Calu3 (cell line): ENCODE measurements around the gene FSTL1. TPM values are rescaled to one million over a fixed set of nuclear protein-coding genes. Genes with fewer than 3 reads are reported as not detected.
"Not testable (repeated sequence)": the region's sequence is repeated elsewhere in the genome, so short reads cannot be mapped to it uniquely, and the experiment has no call there.

Source experiments
- BruUV-seq: library from RNA; stranded (reverse); fragments of 400-500 nt; replicated peaks from 2 replicates; lab custom pipeline; 2021; lab: Mats Ljungman, UMichigan
- CTCF ChIA-PET: fragments of 300-600 bp; sonication (Branson Sonifier 250); formaldehyde crosslinking; loops from one replicate; lab custom pipeline; 2022; ENCODE audit warnings: antibody characterized with exemption; lab: Charles Lee
- DNase-seq: peaks from one replicate; pipeline ENCODE4 v3.0.0; 2022
- H3K27ac Mint-ChIP-seq: one replicate; pipeline ENCODE4 v1.8.0; 2022; ENCODE audit warnings: mixed read lengths; ENCODE audit not compliant: unreplicated experiment
- H3K27me3 Mint-ChIP-seq: one replicate; pipeline ENCODE4 v1.8.0; 2022; ENCODE audit warnings: mixed read lengths; ENCODE audit not compliant: unreplicated experiment
- H3K36me3 Mint-ChIP-seq: one replicate; pipeline ENCODE4 v1.8.0; 2022; ENCODE audit warnings: mild to moderate bottlenecking, moderate library complexity, mixed read lengths; ENCODE audit not compliant: insufficient read depth, unreplicated experiment
- H3K4me1 Mint-ChIP-seq: one replicate; pipeline ENCODE4 v1.8.0; 2022; ENCODE audit warnings: mild to moderate bottlenecking, low read depth, mixed read lengths; ENCODE audit not compliant: unreplicated experiment
- H3K4me3 Mint-ChIP-seq: one replicate; pipeline ENCODE4 v1.8.0; 2022; ENCODE audit warnings: mild to moderate bottlenecking, low read depth, moderate library complexity, mixed read lengths; ENCODE audit not compliant: unreplicated experiment
- H3K9me3 Mint-ChIP-seq: one replicate; pipeline ENCODE4 v1.8.0; 2022; ENCODE audit warnings: low read depth, mixed read lengths; ENCODE audit not compliant: unreplicated experiment
- intact Hi-C: fragments of 100-400 bp; cut with micrococcal nuclease; formaldehyde crosslinking; loops from one replicate; pipeline ENCODE4 v1.10.0; 2022; ENCODE audit not compliant: unreplicated experiment
- total RNA-seq: library from RNA; stranded (reverse); gene quantifications from 2 replicates; pipeline ENCODE4 v1.2.3, GENCODE V29; 2022
- TF ChIP-seq, protein P1 (sequence below): fragments of 200-600 bp; IDR thresholded peaks from one replicate; pipeline ENCODE4 v1.8.0; 2022; ENCODE audit warnings: antibody characterized with exemption; ENCODE audit not compliant: unreplicated experiment

FSTL1 gene
- total RNA-seq, 1 experiment from 2014 or later: 18.5 TPM

DNA sequence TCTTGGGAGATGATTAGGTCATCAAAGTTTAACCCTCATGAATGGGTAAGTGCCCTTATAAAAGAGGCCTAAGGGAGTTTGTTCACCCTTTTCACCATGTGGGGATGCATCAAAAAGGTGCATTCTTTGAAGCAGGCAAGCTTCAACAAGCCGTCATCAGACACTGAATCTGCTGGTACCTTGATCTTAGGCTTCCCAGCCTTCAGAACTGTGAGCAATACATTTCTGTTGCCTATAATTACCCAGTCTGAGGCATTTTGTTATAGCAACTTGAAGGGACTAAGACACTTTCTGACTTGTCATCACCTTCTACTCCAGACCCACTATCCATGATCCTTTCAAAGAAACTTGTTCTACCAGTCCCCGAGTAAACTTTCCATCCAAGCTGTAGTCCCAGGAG, 57.0 kb downstream of the FSTL1 start:
- Mint-ChIP-seq H3K27ac (no peak overlapping the region), H3K36me3 (no peaks in the 10 kb centered on the region), H3K27me3 (no peaks in the 10 kb centered on the region), H3K4me3 (no peak overlapping the region), H3K4me1 (no peaks in the 10 kb centered on the region), H3K9me3 (no peaks in the 10 kb centered on the region)
- intact Hi-C loops: no loop called here
- CTCF ChIA-PET: no interaction called here
- no peak for DNase-seq
- TF ChIP-seq, protein P1, sequence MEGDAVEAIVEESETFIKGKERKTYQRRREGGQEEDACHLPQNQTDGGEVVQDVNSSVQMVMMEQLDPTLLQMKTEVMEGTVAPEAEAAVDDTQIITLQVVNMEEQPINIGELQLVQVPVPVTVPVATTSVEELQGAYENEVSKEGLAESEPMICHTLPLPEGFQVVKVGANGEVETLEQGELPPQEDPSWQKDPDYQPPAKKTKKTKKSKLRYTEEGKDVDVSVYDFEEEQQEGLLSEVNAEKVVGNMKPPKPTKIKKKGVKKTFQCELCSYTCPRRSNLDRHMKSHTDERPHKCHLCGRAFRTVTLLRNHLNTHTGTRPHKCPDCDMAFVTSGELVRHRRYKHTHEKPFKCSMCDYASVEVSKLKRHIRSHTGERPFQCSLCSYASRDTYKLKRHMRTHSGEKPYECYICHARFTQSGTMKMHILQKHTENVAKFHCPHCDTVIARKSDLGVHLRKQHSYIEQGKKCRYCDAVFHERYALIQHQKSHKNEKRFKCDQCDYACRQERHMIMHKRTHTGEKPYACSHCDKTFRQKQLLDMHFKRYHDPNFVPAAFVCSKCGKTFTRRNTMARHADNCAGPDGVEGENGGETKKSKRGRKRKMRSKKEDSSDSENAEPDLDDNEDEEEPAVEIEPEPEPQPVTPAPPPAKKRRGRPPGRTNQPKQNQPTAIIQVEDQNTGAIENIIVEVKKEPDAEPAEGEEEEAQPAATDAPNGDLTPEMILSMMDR: no peak
- BruUV-seq: no TSS peak

DNA sequence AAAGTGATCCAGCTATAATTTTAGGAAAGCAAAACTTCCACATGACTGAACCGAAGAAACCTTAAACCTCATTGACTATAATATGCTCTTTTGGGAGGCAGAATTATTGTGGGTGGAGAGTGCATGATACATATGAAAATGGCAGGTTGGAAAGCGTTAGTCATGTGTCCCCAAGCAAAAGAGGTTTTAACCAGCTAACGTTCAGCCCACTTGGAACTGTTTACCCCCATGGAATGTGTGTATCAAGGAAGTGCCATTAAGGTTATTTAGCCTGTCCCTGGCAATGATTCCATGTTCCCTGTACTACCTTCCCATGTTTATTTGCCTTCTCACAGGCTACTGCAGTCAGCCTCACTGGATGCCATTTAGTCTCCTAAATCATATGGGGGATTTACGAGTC, 57.5 kb downstream of the FSTL1 start:
- Mint-ChIP-seq H3K9me3 (no peaks in the 10 kb centered on the region), H3K27ac (no peak overlapping the region), H3K36me3 (no peaks in the 10 kb centered on the region), H3K4me3 (no peak overlapping the region), H3K27me3 (no peaks in the 10 kb centered on the region), H3K4me1 (no peaks in the 10 kb centered on the region)
- intact Hi-C loops: no loop called here
- TF ChIP-seq, protein P1: no peak
- CTCF ChIA-PET: no interaction called here
- BruUV-seq: no TSS peak
- no peak for DNase-seq

DNA sequence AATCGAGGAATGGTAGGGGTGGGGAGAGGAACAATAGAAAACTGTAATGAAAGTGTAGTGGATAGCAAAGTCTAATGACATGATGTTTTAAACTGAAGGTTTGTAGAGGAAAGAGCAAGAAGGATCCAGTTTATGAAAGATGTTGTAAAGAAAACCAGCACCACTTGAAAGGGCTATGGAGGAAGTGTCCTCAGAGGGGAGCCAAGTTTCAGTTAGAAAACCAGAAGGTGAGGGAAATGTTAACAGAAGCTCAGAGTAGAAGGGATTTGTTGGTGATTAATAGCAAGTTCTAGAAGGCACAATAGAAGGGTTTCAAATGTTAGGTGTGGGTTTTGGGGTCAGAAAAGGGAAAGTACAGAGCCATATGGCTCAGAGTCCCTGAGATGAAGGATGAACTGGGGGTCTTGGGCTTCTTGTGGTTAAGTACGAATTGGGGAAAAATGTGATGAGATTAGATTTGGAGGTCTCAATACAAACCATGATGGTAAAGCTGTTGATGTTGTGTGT, 67.8 kb downstream of the FSTL1 start:
- intact Hi-C loops: no loop called here
- no peaks in the 10 kb centered on the region for H3K9me3 Mint-ChIP-seq
- no peaks in the 10 kb centered on the region for H3K27me3 Mint-ChIP-seq
- TF ChIP-seq, protein P1: no peak
- H3K36me3 Mint-ChIP-seq: no peaks in the 10 kb centered on the region
- DNase-seq: no peak
- no peak overlapping the region for H3K4me3 Mint-ChIP-seq
- H3K27ac Mint-ChIP-seq: no peak overlapping the region
- no peaks in the 10 kb centered on the region for H3K4me1 Mint-ChIP-seq
- no TSS peak for BruUV-seq
- CTCF ChIA-PET: no interaction called here

DNA sequence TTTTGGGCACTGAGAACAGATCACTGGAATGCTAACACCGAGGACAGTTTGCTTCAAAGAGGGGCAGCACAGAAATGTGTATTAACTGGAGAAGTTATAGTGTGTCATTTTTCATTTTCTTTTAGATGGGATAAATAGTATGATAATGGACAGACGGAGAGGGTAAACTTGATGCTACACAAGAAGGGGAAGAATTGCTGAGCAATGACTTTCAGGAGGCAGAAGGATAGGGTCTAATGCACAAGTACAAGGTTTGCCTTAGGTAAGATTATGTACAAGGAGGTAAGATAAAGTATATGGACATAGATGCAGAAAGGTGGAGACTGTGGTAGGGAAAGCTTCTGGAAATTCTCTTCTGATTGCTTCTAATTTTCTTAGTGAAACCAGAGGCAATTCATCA, 69.3 kb downstream of the FSTL1 start:
- H3K36me3 Mint-ChIP-seq: no peaks in the 10 kb centered on the region
- CTCF ChIA-PET: no interaction called here

DNA sequence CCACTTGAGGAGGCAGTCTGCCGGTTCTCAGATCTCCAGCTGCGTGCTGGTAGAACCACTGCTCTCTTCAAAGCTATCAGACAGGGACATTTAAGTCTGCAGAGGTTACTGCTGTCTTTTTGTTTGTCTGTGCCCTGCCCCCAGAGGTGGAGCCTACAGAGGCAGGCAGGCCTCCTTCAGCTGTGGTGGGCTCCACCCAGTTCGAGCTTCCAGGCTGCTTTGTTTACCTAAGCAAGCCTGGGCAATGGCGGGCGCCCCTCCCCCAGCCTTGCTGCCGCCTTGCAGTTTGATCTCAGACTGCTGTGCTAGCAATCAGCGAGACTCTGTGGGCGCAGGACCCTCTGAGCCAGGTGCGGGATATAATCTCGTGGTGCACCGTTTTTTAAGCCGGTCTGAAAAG, 72.8 kb downstream of the FSTL1 start:
- H3K9me3 Mint-ChIP-seq, H3K36me3 Mint-ChIP-seq, intact Hi-C loops, DNase-seq, BruUV-seq, H3K27me3 Mint-ChIP-seq, H3K4me1 Mint-ChIP-seq, H3K4me3 Mint-ChIP-seq, CTCF ChIA-PET, H3K27ac Mint-ChIP-seq: not testable (repeated sequence)

More for the DNA sequence above, 69.3 kb downstream of the FSTL1 start:
- H3K27me3 Mint-ChIP-seq: no peaks in the 10 kb centered on the region
- no peak overlapping the region for H3K4me3 Mint-ChIP-seq
- TF ChIP-seq, protein P1: no peak
- no peak overlapping the region for H3K27ac Mint-ChIP-seq
- intact Hi-C loops: no loop called here
- DNase-seq: no peak
- BruUV-seq: no TSS peak
- no peaks in the 10 kb centered on the region for H3K9me3 Mint-ChIP-seq
- no peaks in the 10 kb centered on the region for H3K4me1 Mint-ChIP-seq
